Testis (tissue), 3 donors: ENCODE data around the gene DDX4. TPM values are rescaled to one million over a fixed set of nuclear protein-coding genes. Genes with fewer than 3 reads are reported as not detected.

Experiments
- DNase-seq: peaks from one replicate; pipeline ENCODE4 v3.0.0-alpha.2; 2019
- H3K27ac ChIP-seq, 2 donors: fragments of 200-600 bp; sonication (generic); one replicate each; pipeline ENCODE4 v1.5.1; 2019
- H3K27me3 ChIP-seq: fragments of 200-600 bp; sonication (generic); one replicate; pipeline ENCODE4 v1.5.1; 2019
- H3K36me3 ChIP-seq: fragments of 200-600 bp; sonication (generic); one replicate; pipeline ENCODE4 v1.5.1; 2017; ENCODE audit warnings: low read depth; ENCODE audit errors: missing control alignments
- H3K4me1 ChIP-seq: fragments of 200-600 bp; sonication (generic); one replicate; pipeline ENCODE4 v1.5.1; 2019
- H3K4me3 ChIP-seq, 2 donors: fragments of 200-600 bp; sonication (generic); one replicate each; pipeline ENCODE4 v1.5.1; 2017 to 2019
- H3K9me3 ChIP-seq: fragments of 200-600 bp; sonication (generic); one replicate; pipeline ENCODE4 v1.5.1; 2017
- POLR2A ChIP-seq: fragments of 450-650 bp; IDR thresholded peaks from one replicate; pipeline ENCODE4 v1.6.1; 2017; ENCODE audit warnings: antibody characterized with exemption, mild to moderate bottlenecking, moderate library complexity
- WGBS, 2 donors: methylation state at CpG; one replicate each; pipeline ENCODE4 v1.1.5; 2018; 5-methylcytosine and 5-hydroxymethylcytosine counted together
- intact Hi-C: fragments of 100-400 bp; cut with DNase I; formaldehyde crosslinking; loops from one replicate; pipeline ENCODE4 v1.15.1; 2023; ENCODE audit warnings: low total_unique reads
- polyA plus RNA-seq: library from polyadenylated mRNA; stranded (reverse); fragments of 350-450 nt; fragmentation: Illumina TruSeq; extraction: RNeasy Lipid Tissue Mini Kit (QIAGEN cat#74804); gene quantifications from one replicate; pipeline ENCODE4 v1.2.3, GENCODE V29; 2014; ENCODE audit warnings: low read depth, low replicate concordance; ENCODE audit not compliant: insufficient read depth
- small RNA-seq, 2 donors: library from RNA; depleted of rRNA; stranded (forward); fragments of <200 nt; gene quantifications; one replicate each; pipeline ENCODE3, GENCODE V24; 2016
- total RNA-seq, 2 donors: library from RNA; depleted of rRNA; stranded (reverse); fragments of >200 nt; gene quantifications; one replicate each; pipeline ENCODE4 v1.2.3, GENCODE V29; 2016
- TF ChIP-seq, protein P1 (sequence below), 3 experiments: fragments of 450-650 bp in 2 of 3; fragments of 200-600 bp in 1 of 3; sonication (generic) in 1 of 3; IDR thresholded peaks; one replicate each; pipeline ENCODE4 v1.5.1; 2016 to 2019; ENCODE audit warnings: antibody characterized with exemption in 3 of 3, mild to moderate bottlenecking in 2 of 3, moderate library complexity in 1 of 3

Gene DDX4
- total and polyA plus RNA-seq, 3 donors from 2014 or later: 85.8 to 165 (median 116) TPM

DNA sequence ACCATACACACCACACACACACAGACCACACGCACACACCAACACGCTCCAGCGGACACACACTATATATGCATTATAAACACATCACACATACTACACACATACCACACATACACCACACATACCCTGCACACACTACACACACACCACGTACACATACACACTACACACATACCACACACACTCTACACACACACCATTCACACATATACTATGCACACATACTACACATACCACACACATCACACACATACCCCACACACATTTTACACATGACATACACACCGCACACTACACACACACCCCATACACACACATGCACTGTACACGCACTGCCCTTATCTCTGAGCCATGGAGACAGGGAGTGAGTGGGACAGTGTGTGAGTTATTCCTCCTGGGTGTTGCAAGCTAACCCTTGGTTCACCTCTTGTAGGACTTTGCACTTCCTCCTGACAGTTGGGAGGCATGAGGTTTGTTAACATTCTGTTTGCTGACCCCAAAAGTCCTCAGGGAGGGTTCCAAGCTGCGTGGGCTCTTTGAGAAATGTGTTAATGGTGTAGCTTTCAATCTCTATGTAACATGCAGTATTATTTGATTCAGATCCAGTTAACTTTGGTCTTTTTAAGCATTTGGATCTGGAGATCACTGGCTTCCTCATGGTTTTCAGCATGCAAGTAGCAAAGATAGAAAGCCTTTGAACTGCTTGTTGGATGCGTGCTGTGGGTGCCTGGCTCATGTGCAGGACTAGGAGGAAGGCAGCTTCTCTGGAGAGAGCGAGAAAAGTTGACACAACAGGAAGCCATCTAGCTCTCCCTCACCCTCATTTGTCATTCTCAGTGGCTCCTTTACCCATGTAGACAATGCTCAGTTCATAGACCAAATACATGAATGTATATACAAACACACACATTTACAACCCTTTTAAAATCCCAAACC lies 127.0 kb downstream of the DDX4 start:
- Histone ChIP-seq H3K27ac (no peak overlapping the region), H3K9me3 (no peaks in the 10 kb centered on the region), H3K27me3 (no peaks in the 10 kb centered on the region), H3K4me1 (no peaks in the 10 kb centered on the region), H3K4me3 (no peak overlapping the region), H3K36me3 (no peaks in the 10 kb centered on the region)
- TF ChIP-seq POLR2A: no peak
- TF ChIP-seq, protein P1, sequence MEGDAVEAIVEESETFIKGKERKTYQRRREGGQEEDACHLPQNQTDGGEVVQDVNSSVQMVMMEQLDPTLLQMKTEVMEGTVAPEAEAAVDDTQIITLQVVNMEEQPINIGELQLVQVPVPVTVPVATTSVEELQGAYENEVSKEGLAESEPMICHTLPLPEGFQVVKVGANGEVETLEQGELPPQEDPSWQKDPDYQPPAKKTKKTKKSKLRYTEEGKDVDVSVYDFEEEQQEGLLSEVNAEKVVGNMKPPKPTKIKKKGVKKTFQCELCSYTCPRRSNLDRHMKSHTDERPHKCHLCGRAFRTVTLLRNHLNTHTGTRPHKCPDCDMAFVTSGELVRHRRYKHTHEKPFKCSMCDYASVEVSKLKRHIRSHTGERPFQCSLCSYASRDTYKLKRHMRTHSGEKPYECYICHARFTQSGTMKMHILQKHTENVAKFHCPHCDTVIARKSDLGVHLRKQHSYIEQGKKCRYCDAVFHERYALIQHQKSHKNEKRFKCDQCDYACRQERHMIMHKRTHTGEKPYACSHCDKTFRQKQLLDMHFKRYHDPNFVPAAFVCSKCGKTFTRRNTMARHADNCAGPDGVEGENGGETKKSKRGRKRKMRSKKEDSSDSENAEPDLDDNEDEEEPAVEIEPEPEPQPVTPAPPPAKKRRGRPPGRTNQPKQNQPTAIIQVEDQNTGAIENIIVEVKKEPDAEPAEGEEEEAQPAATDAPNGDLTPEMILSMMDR (IDR thresholded peaks at IDR 0.05): no peak
- DNase-seq: no peak
- intact Hi-C loops: no loop called here
- 83 to 85% methylated on average over 9 of the region's 9 CpGs for WGBS, 2 donors

DNA sequence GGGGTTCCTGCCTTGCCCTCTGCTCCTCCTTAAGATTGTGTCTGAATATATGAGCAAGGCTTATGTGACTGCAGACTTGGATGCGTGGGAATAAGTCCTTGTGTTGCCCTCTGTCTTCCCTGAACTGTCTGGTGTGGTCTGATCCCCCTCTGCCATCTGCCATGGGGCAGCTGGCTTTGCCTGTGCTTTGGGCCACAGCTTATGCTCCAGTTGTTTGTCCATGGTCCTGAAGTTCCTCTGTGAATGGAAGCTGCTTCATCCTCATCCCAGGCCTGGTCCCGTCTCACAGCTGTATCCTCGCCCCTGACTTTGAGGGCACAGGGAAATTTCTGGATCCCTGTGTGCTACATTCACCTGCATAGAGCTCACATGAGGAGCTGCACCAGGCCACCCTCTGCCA lies 128.0 kb downstream of the DDX4 start:
- Histone ChIP-seq H3K27me3 (no peaks in the 10 kb centered on the region), H3K4me1 (no peaks in the 10 kb centered on the region), H3K4me3 (no peak overlapping the region), H3K9me3 (no peaks in the 10 kb centered on the region), H3K36me3 (no peaks in the 10 kb centered on the region), H3K27ac (no peak overlapping the region)
- 85 to 90% methylated on average over 2 to 3 of the region's 3 CpGs for WGBS, 2 donors
- TF ChIP-seq POLR2A: no peak
- TF ChIP-seq, protein P1 (IDR thresholded peaks at IDR 0.05): no peak
- intact Hi-C loops: no loop called here
- no peak for DNase-seq

DNA sequence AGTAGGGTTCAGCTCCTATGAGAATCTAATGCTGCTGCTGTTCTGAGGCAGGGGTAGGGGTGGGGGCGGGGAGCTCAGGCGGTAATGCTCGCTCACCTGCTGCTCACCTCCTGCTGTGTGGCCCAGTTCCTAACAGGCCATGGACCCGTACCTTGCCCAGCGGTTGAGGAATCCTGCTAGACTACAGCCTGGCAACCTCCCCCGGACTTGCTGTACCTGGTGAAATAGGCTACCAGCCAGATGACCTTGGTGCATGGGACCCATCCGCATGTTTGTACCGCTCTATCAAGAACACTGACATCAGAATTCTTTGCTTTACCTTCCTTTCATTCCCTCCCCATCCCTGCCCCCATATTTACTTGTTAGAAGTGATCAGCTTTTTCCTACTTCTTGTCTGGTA lies 128.6 kb downstream of the DDX4 start:
- Histone ChIP-seq H3K27ac (no peak overlapping the region), H3K36me3 (no peaks in the 10 kb centered on the region), H3K9me3 (no peaks in the 10 kb centered on the region), H3K4me1 (no peaks in the 10 kb centered on the region), H3K27me3 (no peaks in the 10 kb centered on the region), H3K4me3 (no peak overlapping the region)
- DNase-seq: no peak
- 91% methylated on average over 7 of the region's 8 CpGs for WGBS, 2 donors
- TF ChIP-seq POLR2A: no peak
- TF ChIP-seq, protein P1 (IDR thresholded peaks at IDR 0.05): no peak
- intact Hi-C loops: no loop called here

Small RNA genes within 50 kb of the gene (small RNA-seq; reads per million reads assigned to genes)
- gene AC016632.1 (0 reads per million in 2 donors), gene RNA5SP183 (0 reads per million in 2 donors)

Other genes with a start within 250 kb of the DDX4 start
- 100 to 1,000 TPM in 1 of 2 donors, 10 to 100 TPM in 1; 64.7 to 111 TPM for gene PLPP1, start 203.1 kb upstream of the DDX4 start, total RNA-seq
- gene PLPP1, start 203.1 kb upstream of the DDX4 start, polyA plus RNA-seq: 66.7 TPM
- 10 to 100 TPM; 25.3 to 32.1 TPM for gene SLC38A9, start 25.7 kb upstream of the DDX4 start, total RNA-seq
- gene SLC38A9, start 25.7 kb upstream of the DDX4 start, polyA plus RNA-seq: 50.1 TPM
- 1 to 10 TPM; 2.7 to 3.1 TPM for gene IL31RA, start 113.3 kb downstream of the DDX4 start, total RNA-seq
- gene IL31RA, start 113.3 kb downstream of the DDX4 start, polyA plus RNA-seq: 3.9 TPM